ENCODE measurements around the gene ENSA.
"Not testable (repeated sequence)": the region's sequence is repeated elsewhere in the genome, so short reads cannot be mapped to it uniquely, and the experiment has no call there.

The ENSA gene

GRCh38 chr1:150621497-150622302, 7.7 kb downstream of the ENSA start:
- peak; percentile 66 to 75 for DNase-seq

GRCh38 chr1:150620919-150621318, 8.5 kb downstream of the ENSA start:
- DNase-seq = no peak

DNA sequence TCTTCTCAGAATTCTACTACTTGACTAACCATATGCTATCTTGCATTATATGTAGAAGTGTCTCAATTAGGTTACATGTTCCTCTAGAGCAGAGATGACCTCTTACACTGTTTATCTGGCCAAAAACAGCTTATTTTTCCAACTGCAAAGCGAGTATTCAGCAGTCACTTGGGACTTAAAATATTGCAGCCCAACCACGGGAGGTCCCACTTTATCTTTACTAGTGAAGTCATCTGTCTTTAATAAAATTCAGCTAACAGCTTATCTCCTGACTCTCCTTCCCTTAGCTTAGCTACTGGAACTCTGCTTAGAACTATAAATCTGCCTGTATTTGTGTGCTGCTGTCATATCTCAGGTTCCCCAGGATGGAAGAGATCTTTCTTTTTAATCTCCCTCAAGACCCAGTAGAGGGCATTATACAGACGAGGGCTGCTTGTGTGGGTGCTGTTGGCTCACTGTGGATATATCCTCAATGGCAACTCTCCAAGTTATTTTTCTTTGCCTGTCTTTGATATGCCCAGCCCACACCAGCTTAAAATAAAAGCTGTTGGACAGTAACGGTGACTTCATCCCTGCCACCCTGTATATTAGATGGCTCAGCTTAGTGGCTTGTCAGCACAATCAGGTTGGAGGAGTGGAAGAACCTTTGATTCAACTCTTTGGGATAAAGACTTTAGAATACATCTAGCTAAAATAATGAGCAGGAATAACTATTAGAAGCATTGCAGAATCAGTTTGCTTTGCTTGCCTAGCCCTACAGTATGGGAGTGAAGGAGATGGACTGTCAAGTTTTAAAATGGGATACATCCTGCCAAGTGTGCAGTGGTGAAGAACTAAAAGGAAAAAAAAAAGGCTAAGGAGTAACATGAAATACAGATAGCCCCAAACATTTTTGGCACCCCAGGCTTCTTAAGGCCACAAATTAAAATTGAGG, 9.6 kb downstream of the ENSA start:
- peak in 1 of 2 donors; percentile 40 for DNase-seq

- no peak for DNase-seq
Measured at GRCh38 chr1:150615346-150616201, 13.8 kb downstream of the ENSA start.

GRCh38 chr1:150613061-150613920, 16.1 kb downstream of the ENSA start:
- peak; percentile 65 to 66 for DNase-seq

- DNase-seq = no peak
Measured at GRCh38 chr1:150612014-150612345, 17.4 kb downstream of the ENSA start.

- DNase-seq = no peak
Measured at GRCh38 chr1:150610576-150610975, 18.8 kb downstream of the ENSA start.

DNA sequence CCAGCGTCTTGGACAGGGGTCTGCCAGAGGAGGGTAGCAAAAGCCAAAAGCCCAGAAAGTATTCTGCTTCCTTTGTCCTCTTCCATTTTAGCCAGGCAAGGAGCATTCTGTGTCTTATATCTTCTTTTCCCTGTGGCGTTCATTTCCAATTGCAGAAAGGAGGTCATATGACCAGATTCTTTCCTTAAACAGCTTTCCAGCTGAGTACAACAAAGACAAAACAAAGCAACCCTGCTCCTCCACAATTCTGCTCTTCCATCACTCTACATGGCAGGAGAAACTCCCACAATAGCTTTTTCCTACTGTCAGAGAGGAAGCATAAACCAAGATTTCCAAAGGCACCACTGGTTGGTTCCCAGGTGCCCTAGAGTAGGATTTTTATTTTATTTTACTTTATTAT, 19.7 kb downstream of the ENSA start:
- no peak for DNase-seq

DNA sequence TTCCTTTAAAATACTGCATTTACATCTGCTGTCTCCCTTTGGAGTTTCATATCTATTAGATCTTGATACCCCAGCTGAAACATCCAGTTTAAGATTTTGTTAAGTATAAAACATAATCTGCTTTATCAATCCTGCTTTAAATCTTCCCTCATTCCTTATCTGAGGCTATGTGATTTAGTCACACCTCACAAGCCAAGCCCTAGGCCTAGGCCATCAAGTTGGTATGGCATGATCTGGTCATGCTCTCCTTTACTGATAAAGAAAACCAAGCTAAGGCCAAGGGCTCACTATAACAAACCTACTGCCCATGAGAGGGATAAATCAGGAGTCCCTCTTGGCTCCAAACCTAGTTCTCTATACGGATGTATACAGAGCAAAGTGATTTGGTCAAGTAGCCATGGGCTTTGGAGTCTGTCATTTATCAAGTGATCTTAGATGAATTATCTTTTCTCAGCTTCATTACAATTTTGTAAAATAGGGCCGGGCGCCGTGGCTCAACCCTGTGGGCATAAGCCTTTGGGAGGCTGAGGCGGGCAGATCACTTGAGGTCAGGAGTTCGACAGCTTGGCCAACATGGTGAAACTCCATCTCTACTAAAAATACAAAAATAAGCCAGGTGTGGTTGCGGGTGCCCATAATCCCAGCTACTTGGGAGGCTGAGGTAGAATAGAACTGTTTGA, 22.8 kb downstream of the ENSA start:
- DNase-seq = no peak

DNA sequence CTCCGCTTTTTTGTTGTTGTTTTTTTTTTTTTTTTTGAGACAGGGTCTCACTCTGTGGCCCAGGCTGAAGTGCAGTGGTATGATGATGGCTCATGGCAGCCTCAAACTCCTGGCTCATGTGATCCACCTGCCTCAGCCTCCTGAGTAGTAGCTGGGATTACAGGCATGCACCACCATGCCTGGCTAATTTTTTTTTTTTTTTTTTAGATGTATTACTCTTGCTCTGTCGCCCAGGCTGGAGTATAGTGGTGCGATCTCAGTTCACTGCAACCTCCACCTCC, 24.0 kb downstream of the ENSA start:
- not testable (repeated sequence) for DNase-seq

GRCh38 chr1:150604226-150604588, 25.2 kb downstream of the ENSA start:
- DNase-seq = no peak

GRCh38 chr1:150603711-150604110, 25.7 kb downstream of the ENSA start:
- DNase-seq = no peak

GRCh38 chr1:150602372-150602771, 27.0 kb downstream of the ENSA start:
- not testable (repeated sequence) for DNase-seq

GRCh38 chr1:150601540-150601939, 27.9 kb downstream of the ENSA start:
- DNase-seq = no peak

GRCh38 chr1:150598346-150598745, 31.1 kb downstream of the ENSA start:
- not testable (repeated sequence) for DNase-seq

GRCh38 chr1:150596976-150597375, 32.4 kb downstream of the ENSA start:
- no peak for DNase-seq

DNA sequence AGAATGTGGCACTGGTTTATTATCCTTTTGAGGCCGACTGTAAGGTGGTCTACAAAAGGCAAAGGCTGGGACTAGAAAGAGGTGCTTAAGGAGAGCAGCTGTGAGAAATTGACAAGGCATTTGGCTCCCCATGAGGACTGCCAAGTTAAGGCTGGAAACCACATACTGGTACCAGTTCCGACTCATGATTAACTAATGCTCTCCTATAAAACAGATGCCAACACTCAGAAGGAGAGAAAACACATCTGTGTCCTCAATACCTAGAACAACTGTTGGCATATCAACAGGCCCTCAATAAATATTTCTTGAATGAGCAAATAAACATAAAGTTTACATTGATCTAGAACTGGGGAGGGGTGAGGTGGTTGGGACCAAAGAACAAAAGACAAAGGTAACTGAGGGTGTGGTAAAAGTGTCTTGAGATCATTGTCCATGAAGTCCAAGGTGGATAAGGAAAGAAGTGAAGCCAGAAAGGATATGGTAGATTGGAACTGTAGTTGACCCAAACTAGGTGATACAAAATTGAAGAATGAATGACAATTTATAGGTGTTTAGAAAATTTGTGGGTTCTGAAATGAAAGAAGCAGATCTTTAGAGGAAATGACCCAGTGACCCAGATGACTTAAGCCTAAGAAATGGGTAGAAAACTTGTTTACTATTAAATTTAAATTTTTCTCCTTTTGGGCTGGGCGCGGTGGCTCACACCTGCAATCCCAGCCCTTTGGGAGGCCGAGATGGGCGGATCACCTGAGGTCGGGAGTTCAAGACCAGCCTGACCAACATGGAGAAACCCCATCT, 33.1 kb downstream of the ENSA start:
- DNase-seq = no peak

DNA sequence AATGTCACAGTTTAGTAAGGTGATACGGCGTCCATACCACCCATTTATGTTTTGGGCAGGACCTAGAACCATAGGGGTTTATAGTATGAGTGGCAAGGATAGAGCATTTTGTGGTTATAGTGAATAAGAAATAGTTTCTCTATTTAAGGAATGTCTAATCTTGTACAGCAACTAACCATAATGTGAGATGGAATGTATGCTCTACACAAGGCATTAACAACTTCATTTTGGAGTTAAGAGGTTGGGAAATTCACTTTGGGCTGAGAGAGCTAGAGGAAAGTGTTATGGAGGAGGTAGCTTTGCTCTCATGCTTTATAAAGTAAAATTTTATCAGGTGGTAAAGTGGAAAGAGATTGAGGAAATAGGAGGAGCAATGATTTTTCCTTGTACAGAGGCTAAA, 47.0 kb downstream of the ENSA start:
- DNase-seq = no peak

- DNase-seq = not testable (repeated sequence)
Measured at GRCh38 chr1:150581962-150582361, 47.5 kb downstream of the ENSA start.

DNA sequence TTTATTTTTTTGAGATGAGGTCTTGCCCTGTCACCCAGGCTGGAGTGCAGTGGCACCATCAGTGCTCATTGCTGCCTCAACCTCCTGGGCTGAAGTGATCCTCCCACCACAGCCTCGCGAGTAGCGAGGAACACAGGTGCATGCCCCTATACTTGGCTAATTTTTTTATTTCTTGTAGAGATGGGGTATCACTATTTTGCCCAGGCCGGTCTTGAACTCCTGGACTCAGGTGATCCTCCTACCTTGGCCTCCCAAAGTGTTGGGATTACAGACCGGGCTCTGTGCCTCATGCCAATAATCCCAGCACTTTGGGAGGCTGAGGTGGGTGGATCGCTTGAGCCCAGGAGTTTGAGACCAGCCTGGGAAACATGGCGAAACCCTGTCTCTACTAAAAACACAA, 48.0 kb downstream of the ENSA start:
- not testable (repeated sequence) for DNase-seq

GRCh38 chr1:150580966-150581365, 48.4 kb downstream of the ENSA start:
- not testable (repeated sequence) for DNase-seq
